Lung (tissue), 12 donors: ENCODE data around the gene ARHGEF17. TPM values are rescaled to one million over a fixed set of nuclear protein-coding genes. Genes with fewer than 3 reads are reported as not detected.
A peak's percentile ranks its signal among the peaks of the same experiment; 100 is the strongest.

Experiments
- ATAC-seq: fragments of 200-7000 bp; cut with Tn5 transposase; one replicate; pipeline ENCODE4 v1.9.1; 2020; ENCODE audit warnings: moderate number of reproducible peaks; ENCODE audit not compliant: insufficient read depth, low FRiP score
- DNase-seq, 3 donors: peaks; one replicate each; pipeline ENCODE4 v3.0.0-alpha.2; 2013 to 2017
- H3K27ac ChIP-seq, 2 donors: one replicate each; pipeline ENCODE4 v1.5.1; 2013; ENCODE audit warnings: mild to moderate bottlenecking in 2 of 2, moderate library complexity in 2 of 2, control low read depth in 1 of 2, inconsistent platforms in 1 of 2, low read depth in 1 of 2, low read length in 1 of 2
- H3K27me3 ChIP-seq, 3 donors: one replicate each; pipeline ENCODE4 v1.5.1; 2013; ENCODE audit warnings: low read length in 2 of 3; ENCODE audit not compliant: control insufficient read depth in 3 of 3, insufficient read depth in 3 of 3
- H3K36me3 ChIP-seq, 4 donors: one replicate each; pipeline ENCODE4 v1.5.1; 2013; ENCODE audit warnings: low read length in 4 of 4, mild to moderate bottlenecking in 1 of 4, moderate library complexity in 1 of 4; ENCODE audit not compliant: control insufficient read depth in 4 of 4, insufficient read depth in 4 of 4
- H3K4me1 ChIP-seq, 5 donors: one replicate each; pipeline ENCODE4 v1.5.1; 2013; ENCODE audit warnings: low read length in 5 of 5, mild to moderate bottlenecking in 2 of 5, moderate library complexity in 1 of 5; ENCODE audit not compliant: control insufficient read depth in 5 of 5, insufficient read depth in 5 of 5
- H3K4me3 ChIP-seq: one replicate; pipeline ENCODE4 v1.5.1; 2013; ENCODE audit warnings: mild to moderate bottlenecking, control low read depth, moderate library complexity
- H3K9ac ChIP-seq, 2 donors: one replicate each; pipeline ENCODE4 v1.5.1; 2013; ENCODE audit warnings: low read length in 2 of 2, control low read depth in 1 of 2; ENCODE audit not compliant: insufficient read depth in 1 of 2
- H3K9me3 ChIP-seq, 4 donors: one replicate each; pipeline ENCODE4 v1.5.1; 2013; ENCODE audit warnings: low read length in 3 of 4, mild to moderate bottlenecking in 1 of 4, moderate library complexity in 1 of 4; ENCODE audit not compliant: control insufficient read depth in 4 of 4, insufficient read depth in 3 of 4
- CTCF ChIP-seq: IDR thresholded peaks from 2 replicates; pipeline ENCODE4 v1.5.1; 2012; ENCODE audit warnings: mild to moderate bottlenecking; ENCODE audit errors: control extremely low read depth, extremely low read depth
- WGBS, 2 donors: extraction: QIAGEN DNeasy Blood & Tissue Kit; methylation state at CpG; one replicate each; pipeline ENCODE4 v1.1.7; 2013; 5-methylcytosine and 5-hydroxymethylcytosine counted together
- polyA plus RNA-seq, 2 donors: library from polyadenylated mRNA; stranded (reverse); fragments of 200-250 nt; gene quantifications; one replicate each; pipeline ENCODE4 v1.2.1, GENCODE V29; 2013
- total RNA-seq, 2 donors: library from RNA; depleted of rRNA in 1 of 2; stranded (reverse); fragments of >200 nt in 1 of 2; gene quantifications; one replicate each; pipeline ENCODE4 v1.2.1, GENCODE V29; 2014 to 2021
- donor health status: control.
- donor health status: control.
- donor health status: Bipolar disorder and iron deficiency.
- donor health status: healthy.
- donor health status: DM: yes; HTN: yes; CAD: no.

The ARHGEF17 gene
- total and polyA plus RNA-seq, 4 donors, result 27.9 to 74.6 (median 53.5) TPM

GRCh38 chr11:73293356-73293936 lies 14.6 kb upstream of the ARHGEF17 start:
- no peak for DNase-seq
- no peak overlapping the region for H3K27ac ChIP-seq
- no peaks in the 10 kb centered on the region for H3K9me3 ChIP-seq
- no peak overlapping the region for H3K9ac ChIP-seq
- H3K4me1 ChIP-seq, result peaks cover 0 to 14% (median 0%) of the 10 kb centered on the region in 5 donors
- ATAC-seq, result no peak
- H3K36me3 ChIP-seq, result no peaks in the 10 kb centered on the region
- H3K27me3 ChIP-seq, result no peaks in the 10 kb centered on the region
- WGBS, 2 donors, result 85 to 91% methylated on average over 4 of the region's 4 CpGs
- no peak for TF ChIP-seq CTCF
- H3K4me3 ChIP-seq, result no peak overlapping the region

GRCh38 chr11:73294604-73295003 lies 13.5 kb upstream of the ARHGEF17 start:
- no peak for TF ChIP-seq CTCF
- ATAC-seq (no peak), DNase-seq (no peak)
- no peak overlapping the region for H3K9ac ChIP-seq
- no peak overlapping the region for H3K27ac ChIP-seq
- no peaks in the 10 kb centered on the region for H3K27me3 ChIP-seq
- no peaks in the 10 kb centered on the region for H3K36me3 ChIP-seq
- H3K4me3 ChIP-seq, result no peak overlapping the region
- no peaks in the 10 kb centered on the region for H3K9me3 ChIP-seq
- peaks cover 0 to 2% (median 0%) of the 10 kb centered on the region in 5 donors for H3K4me1 ChIP-seq

DNA sequence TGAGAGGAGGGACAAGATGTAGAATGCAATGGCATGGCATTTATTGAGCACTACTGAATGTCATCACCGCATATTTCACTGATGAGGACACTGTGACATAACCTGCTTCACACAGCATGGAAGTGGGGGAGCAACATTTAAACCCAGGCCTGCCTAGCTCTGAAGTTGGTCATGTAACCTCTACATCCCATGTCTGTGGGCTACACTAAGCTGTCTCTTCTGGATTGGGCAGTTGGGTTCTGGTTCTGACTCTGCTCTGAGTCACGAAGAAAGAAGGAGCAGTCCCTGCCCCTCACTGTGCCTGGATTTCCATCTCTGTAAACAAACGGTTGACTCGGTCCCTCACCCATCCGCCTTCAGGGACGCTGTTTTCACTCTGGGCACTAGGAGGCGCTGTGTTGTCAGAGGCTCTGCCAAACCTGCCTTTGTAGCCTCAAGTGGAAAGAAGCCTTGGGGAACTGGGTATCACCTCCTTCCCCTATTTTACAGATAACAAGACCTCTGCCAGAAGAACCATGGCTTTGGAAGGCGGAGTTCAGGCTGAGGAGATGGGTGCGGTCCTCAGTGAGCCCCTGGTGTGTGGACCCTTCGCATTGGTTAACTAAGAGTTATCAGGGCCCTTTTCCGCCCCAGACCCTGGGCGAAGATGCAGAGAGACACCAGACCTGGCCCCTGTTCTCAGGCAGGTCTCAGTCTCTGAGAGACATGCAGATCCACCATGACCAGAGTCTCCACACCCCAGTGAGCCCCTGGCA lies 12.7 kb upstream of the ARHGEF17 start:
- TF ChIP-seq CTCF, result peak; percentile 72
- Histone ChIP-seq H3K27me3 (no peaks in the 10 kb centered on the region), H3K9me3 (no peaks in the 10 kb centered on the region), H3K4me3 (no peak overlapping the region), H3K36me3 (no peaks in the 10 kb centered on the region), H3K27ac (no peak overlapping the region), H3K9ac (no peak overlapping the region), H3K4me1 (no peaks in the 10 kb centered on the region)
- peak; percentile 70 for ATAC-seq
- peak; percentile 72 to 76 (median 73) for DNase-seq
- 41 to 42% methylated on average over 12 of the region's 12 CpGs for whole genome bisulfite sequencing, 2 donors
